ENCODE data around the gene IMP3.

DNA sequence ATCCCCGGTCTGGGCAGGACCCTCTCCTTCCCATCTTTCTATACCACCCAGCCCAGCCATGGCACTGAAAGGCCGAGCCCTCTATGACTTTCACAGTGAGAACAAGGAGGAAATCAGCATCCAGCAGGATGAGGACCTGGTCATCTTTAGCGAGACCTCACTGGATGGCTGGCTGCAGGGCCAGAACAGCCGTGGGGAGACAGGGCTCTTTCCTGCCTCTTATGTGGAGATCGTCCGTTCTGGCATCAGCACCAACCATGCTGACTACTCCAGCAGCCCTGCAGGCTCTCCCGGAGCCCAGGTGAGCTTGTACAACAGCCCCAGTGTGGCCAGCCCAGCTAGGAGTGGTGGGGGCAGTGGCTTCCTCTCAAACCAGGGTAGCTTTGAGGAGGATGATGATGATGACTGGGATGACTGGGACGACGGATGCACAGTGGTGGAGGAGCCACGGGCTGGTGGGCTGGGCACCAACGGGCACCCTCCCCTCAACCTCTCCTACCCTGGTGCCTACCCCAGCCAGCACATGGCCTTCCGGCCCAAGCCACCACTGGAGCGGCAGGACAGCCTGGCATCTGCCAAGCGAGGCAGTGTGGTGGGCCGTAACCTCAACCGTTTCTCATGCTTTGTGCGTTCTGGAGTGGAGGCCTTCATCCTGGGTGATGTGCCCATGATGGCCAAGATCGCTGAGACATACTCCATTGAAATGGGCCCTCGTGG lies 9.2 kb upstream of the IMP3 start:
- TF ChIP-seq, protein P1, sequence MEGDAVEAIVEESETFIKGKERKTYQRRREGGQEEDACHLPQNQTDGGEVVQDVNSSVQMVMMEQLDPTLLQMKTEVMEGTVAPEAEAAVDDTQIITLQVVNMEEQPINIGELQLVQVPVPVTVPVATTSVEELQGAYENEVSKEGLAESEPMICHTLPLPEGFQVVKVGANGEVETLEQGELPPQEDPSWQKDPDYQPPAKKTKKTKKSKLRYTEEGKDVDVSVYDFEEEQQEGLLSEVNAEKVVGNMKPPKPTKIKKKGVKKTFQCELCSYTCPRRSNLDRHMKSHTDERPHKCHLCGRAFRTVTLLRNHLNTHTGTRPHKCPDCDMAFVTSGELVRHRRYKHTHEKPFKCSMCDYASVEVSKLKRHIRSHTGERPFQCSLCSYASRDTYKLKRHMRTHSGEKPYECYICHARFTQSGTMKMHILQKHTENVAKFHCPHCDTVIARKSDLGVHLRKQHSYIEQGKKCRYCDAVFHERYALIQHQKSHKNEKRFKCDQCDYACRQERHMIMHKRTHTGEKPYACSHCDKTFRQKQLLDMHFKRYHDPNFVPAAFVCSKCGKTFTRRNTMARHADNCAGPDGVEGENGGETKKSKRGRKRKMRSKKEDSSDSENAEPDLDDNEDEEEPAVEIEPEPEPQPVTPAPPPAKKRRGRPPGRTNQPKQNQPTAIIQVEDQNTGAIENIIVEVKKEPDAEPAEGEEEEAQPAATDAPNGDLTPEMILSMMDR (IDR thresholded peaks at IDR 0.05), result no peak
- no peak for TF ChIP-seq POLR2AphosphoS5 (IDR thresholded peaks at IDR 0.05)

All from prostate gland (tissue), 2 donors.